OCI-LY7 (cell line): ENCODE results near the gene TM9SF3. TPM values are rescaled to one million over a fixed set of nuclear protein-coding genes. Genes with fewer than 3 reads are reported as not detected.

Source experiments
- BruUV-seq: library from RNA; stranded (reverse); fragments of 400-500 nt; replicated peaks from 2 replicates; lab custom pipeline; 2021; lab: Mats Ljungman, UMichigan
- CTCF ChIA-PET: fragments of 300-600 bp; sonication (Branson Sonifier 250); formaldehyde crosslinking; loops from one replicate; lab custom pipeline; 2022; ENCODE audit warnings: antibody characterized with exemption; ENCODE audit not compliant: unreplicated experiment; lab: Charles Lee
- POLR2A ChIA-PET: fragments of 300-600 bp; sonication (Branson Sonifier 250); formaldehyde crosslinking; loops from one replicate; lab custom pipeline; 2022; ENCODE audit warnings: antibody characterized with exemption; lab: Charles Lee
- DNase-seq: peaks from one replicate; pipeline ENCODE4 v3.0.0-alpha.2; 2015; ENCODE audit warnings: low spot score
- H2AFZ ChIP-seq: fragments of 200-600 bp; sonication (generic), shearing (Covaris generic); 2 replicates; pipeline ENCODE4 v1.6.1; 2014; ENCODE audit warnings: mild to moderate bottlenecking, antibody characterized with exemption, low read length, moderate library complexity
- H3K27ac ChIP-seq: fragments of 200-600 bp; sonication (generic); 2 replicates; pipeline ENCODE4 v1.5.1; 2014; ENCODE audit warnings: mixed run types, low read depth, mild to moderate bottlenecking, moderate library complexity, low read length, inconsistent platforms; ENCODE audit not compliant: poor library complexity, severe bottlenecking
- H3K36me3 ChIP-seq: fragments of 200-600 bp; sonication (generic); 2 replicates; pipeline ENCODE4 v1.6.1; 2014; ENCODE audit warnings: mild to moderate bottlenecking, antibody characterized with exemption, low read length, moderate library complexity, mixed read lengths; ENCODE audit not compliant: insufficient read depth
- H3K4me1 ChIP-seq: fragments of 200-600 bp; sonication (generic); 2 replicates; pipeline ENCODE4 v1.5.1; 2014; ENCODE audit warnings: mild to moderate bottlenecking, low read length; ENCODE audit not compliant: insufficient read depth, poor library complexity, severe bottlenecking
- H3K4me2 ChIP-seq: fragments of 200-600 bp; sonication (generic); 2 replicates; pipeline ENCODE4 v1.6.1; 2014; ENCODE audit warnings: mild to moderate bottlenecking, low read length
- H3K4me3 ChIP-seq: fragments of 200-600 bp; sonication (generic); 2 replicates; pipeline ENCODE4 v1.5.1; 2014; ENCODE audit warnings: mild to moderate bottlenecking, low read depth, low read length; ENCODE audit not compliant: poor library complexity, severe bottlenecking
- H3K79me2 ChIP-seq: fragments of 200-600 bp; sonication (generic); 2 replicates; pipeline ENCODE4 v1.6.1; 2016; ENCODE audit warnings: low read depth, mild to moderate bottlenecking, low read length, moderate library complexity, mixed read lengths; ENCODE audit not compliant: insufficient read depth
- H3K9me2 ChIP-seq: fragments of 200-600 bp; sonication (generic); 2 replicates; pipeline ENCODE4 v1.6.1; 2016; ENCODE audit warnings: mild to moderate bottlenecking, low read length, mixed read lengths; ENCODE audit not compliant: insufficient read depth
- H3K9me3 ChIP-seq: fragments of 200-600 bp; sonication (generic); 2 replicates; pipeline ENCODE4 v1.6.1; 2014; ENCODE audit warnings: mild to moderate bottlenecking, mixed run types, low read length, mixed read lengths
- H4K20me1 ChIP-seq: fragments of 200-600 bp; sonication (generic); 2 replicates; pipeline ENCODE4 v1.6.1; 2014; ENCODE audit warnings: mild to moderate bottlenecking, antibody characterized with exemption, low read length, moderate library complexity, mixed read lengths; ENCODE audit not compliant: insufficient read depth
- EZH2phosphoT487 ChIP-seq: fragments of 200-600 bp; sonication (generic); IDR thresholded peaks from 2 replicates; pipeline ENCODE4 v1.6.1; 2018; ENCODE audit warnings: low read depth, borderline replicate concordance, mild to moderate bottlenecking, mixed run types, antibody characterized with exemption, low read length, moderate library complexity, mixed read lengths
- intact Hi-C: fragments of 100-400 bp; cut with micrococcal nuclease; formaldehyde crosslinking; loops from one replicate; pipeline ENCODE4 v1.10.0; 2022; ENCODE audit not compliant: unreplicated experiment
- total RNA-seq, 2 experiments: library from RNA; depleted of rRNA in 1 of 2; stranded (reverse); fragments of >200 nt in 1 of 2; shearing (Covaris generic) in 1 of 2; gene quantifications; 2 replicates each; pipeline ENCODE4 v1.2.3, GENCODE V29; 2014 to 2022
- TF ChIP-seq, protein P1 (sequence below): fragments of 200-600 bp; sonication (generic); conservative IDR thresholded peaks from 2 replicates; pipeline ENCODE4 v1.5.1; 2014; ENCODE audit warnings: mild to moderate bottlenecking, antibody characterized with exemption, low read length, moderate library complexity, mixed read lengths

TM9SF3 gene
- total RNA-seq, 2 experiments from 2014 or later = 23.0 to 88.8 TPM

DNA sequence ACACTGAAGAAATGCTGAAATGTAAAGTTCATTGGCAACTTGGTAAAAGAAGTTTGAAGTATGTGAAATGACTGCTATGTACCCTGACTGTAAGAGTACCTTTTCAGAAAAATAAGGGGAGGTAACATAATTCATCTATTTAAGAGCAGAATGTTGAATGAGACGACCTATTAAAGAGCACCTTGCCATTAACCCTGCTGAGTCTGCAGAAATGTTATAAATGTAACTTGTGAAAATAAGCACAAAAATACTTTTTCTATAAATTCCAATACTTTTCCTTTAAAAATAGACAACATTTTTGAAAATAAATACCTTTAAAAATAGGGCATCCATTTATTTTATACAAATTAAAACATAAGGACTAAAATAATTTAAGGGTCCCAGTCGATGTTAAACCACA is 7.7 kb downstream of the TM9SF3 start:
- no peak for TF ChIP-seq EZH2phosphoT487
- TF ChIP-seq, protein P1, sequence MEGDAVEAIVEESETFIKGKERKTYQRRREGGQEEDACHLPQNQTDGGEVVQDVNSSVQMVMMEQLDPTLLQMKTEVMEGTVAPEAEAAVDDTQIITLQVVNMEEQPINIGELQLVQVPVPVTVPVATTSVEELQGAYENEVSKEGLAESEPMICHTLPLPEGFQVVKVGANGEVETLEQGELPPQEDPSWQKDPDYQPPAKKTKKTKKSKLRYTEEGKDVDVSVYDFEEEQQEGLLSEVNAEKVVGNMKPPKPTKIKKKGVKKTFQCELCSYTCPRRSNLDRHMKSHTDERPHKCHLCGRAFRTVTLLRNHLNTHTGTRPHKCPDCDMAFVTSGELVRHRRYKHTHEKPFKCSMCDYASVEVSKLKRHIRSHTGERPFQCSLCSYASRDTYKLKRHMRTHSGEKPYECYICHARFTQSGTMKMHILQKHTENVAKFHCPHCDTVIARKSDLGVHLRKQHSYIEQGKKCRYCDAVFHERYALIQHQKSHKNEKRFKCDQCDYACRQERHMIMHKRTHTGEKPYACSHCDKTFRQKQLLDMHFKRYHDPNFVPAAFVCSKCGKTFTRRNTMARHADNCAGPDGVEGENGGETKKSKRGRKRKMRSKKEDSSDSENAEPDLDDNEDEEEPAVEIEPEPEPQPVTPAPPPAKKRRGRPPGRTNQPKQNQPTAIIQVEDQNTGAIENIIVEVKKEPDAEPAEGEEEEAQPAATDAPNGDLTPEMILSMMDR = no peak
- ChIA-PET CTCF (no interaction called here), POLR2A (no interaction called here)
- DNase-seq = no peak
- Histone ChIP-seq H3K4me1 (peaks cover 26% of the 10 kb centered on the region), H3K4me3 (no peak overlapping the region), H3K9me2 (no peaks in the 10 kb centered on the region), H3K9me3 (no peaks in the 10 kb centered on the region), H2AFZ (no peak overlapping the region), H3K79me2 (peaks cover 96% of the 10 kb centered on the region), H4K20me1 (peaks cover 35% of the 10 kb centered on the region), H3K27ac (no peak overlapping the region), H3K36me3 (peaks cover 58% of the 10 kb centered on the region), H3K4me2 (no peak overlapping the region)
- no TSS peak for BruUV-seq
- intact Hi-C loops = no loop called here

- BruUV-seq = no TSS peak
- intact Hi-C loops = no loop called here
- no peak overlapping the region for H2AFZ ChIP-seq
- DNase-seq = no peak
- no peak for TF ChIP-seq EZH2phosphoT487
- H3K4me2 ChIP-seq = no peak overlapping the region
- ChIA-PET POLR2A (interaction anchor here (0.6 kb wide), 1 partner anchor 27 kb away, joined by 3 read pairs; no protein-coding TSS in a partner anchor), CTCF (no interaction called here)
- H3K4me1 ChIP-seq = peaks cover 26% of the 10 kb centered on the region
- peaks cover 53% of the 10 kb centered on the region for H3K36me3 ChIP-seq
- H3K9me3 ChIP-seq = no peaks in the 10 kb centered on the region
- no peak overlapping the region for H3K27ac ChIP-seq
- no peaks in the 10 kb centered on the region for H3K9me2 ChIP-seq
- H3K4me3 ChIP-seq = no peak overlapping the region
- H3K79me2 ChIP-seq = peaks cover 92% of the 10 kb centered on the region
- peaks cover 35% of the 10 kb centered on the region for H4K20me1 ChIP-seq
Measured at GRCh38 chr10:96578633-96579032, 8.2 kb downstream of the TM9SF3 start.

- no TSS peak for BruUV-seq
- intact Hi-C loops = no loop called here
- DNase-seq = no peak
- H3K4me1 ChIP-seq = peaks cover 26% of the 10 kb centered on the region
- no peak for TF ChIP-seq EZH2phosphoT487
- TF ChIP-seq, protein P1 = no peak
- H3K9me2 ChIP-seq = no peaks in the 10 kb centered on the region
- no peak overlapping the region for H3K4me3 ChIP-seq
- H3K4me2 ChIP-seq = no peak overlapping the region
- H4K20me1 ChIP-seq = peaks cover 39% of the 10 kb centered on the region
- ChIA-PET POLR2A (interaction anchor here (0.6 kb wide), 1 partner anchor 26 kb away, joined by 3 read pairs; no protein-coding TSS in a partner anchor), CTCF (no interaction called here)
- H3K79me2 ChIP-seq = peaks cover 92% of the 10 kb centered on the region
- no peak overlapping the region for H3K27ac ChIP-seq
- H3K9me3 ChIP-seq = no peaks in the 10 kb centered on the region
- no peak overlapping the region for H2AFZ ChIP-seq
- H3K36me3 ChIP-seq = peaks cover 53% of the 10 kb centered on the region
Measured at GRCh38 chr10:96578022-96578421, 8.8 kb downstream of the TM9SF3 start.
